Activated CD8-positive, alpha-beta memory T cell treated with anti-CD3 and anti-CD28 coated beads for 4 hours (primary cell): ENCODE measurements around the gene ANTXR2.

Experiments used
- DNase-seq, 2 donors: peaks; one replicate each; pipeline ENCODE4 v3.0.0-alpha.2; 2020; ENCODE audit warnings: low read depth in 2 of 2

ANTXR2 gene

DNA sequence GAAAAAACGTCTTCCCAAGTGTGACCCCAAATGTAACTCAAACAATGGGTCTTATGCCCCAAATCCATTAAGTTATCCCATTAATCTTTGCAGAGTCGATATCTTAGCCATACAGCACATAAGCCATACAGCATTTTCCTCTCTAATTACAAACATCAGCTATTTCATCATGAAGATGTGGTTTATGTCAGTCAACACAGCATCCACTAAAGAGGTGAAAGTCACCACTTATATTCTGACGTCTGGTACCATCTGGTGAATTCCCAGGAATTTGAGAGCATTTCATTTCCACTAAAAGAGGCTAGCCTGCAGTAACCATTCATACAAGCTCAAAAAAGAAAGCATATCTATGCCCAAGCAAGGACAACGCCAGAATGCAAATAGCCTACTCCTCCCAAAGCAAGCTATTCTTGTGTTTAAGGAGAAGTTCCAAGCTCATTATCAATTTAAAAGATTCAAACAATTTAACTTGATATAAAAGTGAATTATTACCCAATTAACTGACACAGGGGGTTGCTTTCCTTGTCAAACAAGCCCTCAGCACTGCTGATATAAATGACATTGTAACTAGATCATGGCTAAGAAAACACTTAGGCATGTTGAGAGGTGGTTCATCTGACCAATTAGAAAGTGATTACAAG is 203.3 kb downstream of the ANTXR2 start:
- DNase-seq, result no peak

DNA sequence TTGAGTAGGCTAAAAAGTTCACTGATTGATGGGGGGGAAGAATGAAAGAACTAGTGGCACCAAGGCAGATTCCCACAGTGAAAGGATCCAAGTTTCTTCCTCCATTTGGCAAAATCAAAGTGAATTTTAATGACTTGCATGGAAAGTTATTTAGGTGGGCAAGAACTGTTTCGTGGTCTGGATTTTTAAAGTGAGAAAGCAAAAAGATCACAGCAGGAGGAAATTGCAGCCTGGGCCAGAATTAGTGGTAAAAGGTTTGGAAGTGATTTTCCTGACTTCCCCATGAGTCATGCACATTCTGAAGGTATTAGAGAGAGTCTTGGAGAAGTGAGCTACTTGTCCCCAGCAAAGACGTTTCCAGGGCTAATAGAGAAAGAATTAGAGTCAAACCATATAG is 207.8 kb downstream of the ANTXR2 start:
- DNase-seq, result no peak

DNA sequence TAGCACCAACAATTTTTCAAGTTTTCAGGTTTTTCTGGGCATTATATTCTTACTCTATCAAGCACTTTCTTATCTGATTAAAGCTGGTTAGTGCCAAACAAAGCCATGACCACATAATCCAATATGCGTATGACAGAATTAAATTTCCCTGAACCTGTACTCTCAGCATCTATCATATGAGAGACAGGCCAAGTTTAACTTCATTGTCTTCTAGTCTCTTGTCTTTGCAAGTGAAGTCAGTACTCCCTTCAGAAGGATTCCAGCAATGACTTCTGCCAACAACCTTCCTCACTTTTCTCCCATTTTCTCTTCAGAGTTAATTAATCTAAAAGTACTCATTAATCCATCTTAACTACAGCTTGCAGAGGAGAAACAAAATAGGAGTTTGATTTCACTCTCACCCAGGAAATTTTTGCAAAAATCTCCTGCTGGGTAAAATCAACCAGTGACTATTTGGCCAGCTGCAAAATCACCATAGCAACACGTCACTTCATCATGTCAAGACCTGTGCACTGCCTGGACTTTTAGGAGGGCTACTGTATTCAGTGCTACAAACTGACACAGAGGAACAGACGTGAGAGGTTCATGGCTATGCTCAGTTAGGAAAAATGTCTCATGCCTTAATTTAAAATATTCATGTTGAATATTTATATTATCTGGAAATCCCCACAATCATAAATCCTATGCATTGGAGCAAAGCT is 208.4 kb downstream of the ANTXR2 start:
- DNase-seq, result no peak

DNA sequence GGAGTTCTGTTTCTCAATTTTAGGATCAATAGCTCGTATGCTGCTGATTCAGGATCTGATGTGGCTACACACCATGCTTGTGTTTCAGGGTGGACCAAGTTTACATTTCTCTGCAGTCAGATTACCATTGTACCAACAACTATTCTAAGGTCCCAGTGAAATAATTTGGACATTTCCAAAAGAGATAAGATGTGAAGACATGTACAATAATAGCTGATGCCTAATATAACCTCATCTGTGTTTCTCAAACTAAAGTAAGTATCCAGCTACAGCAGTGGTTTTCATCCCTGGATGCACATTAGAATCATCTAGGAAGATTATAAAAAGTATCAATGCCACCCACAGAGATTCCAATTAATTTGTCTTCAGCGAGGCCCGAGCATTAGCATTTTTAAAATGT is 209.7 kb downstream of the ANTXR2 start:
- no peak for DNase-seq

DNA sequence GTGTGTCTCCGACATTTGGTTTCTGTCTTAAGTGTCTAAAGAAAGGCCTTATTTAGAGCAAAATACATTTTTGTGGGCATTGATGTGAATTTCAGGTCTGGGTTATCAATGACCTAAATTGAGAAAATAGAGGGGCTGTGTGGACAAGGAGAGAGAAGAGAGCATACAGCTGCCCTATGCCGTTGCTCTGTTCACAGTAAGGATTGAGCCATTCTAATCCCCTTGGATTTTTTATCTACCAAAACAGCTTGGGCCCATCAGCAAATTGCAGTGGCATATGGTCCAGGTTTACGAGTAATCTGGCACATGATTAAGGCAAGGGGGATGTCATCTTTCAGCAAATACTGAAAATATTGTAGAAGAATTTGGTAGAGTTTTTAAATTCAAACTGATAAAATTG is 210.2 kb downstream of the ANTXR2 start:
- no peak for DNase-seq

DNA sequence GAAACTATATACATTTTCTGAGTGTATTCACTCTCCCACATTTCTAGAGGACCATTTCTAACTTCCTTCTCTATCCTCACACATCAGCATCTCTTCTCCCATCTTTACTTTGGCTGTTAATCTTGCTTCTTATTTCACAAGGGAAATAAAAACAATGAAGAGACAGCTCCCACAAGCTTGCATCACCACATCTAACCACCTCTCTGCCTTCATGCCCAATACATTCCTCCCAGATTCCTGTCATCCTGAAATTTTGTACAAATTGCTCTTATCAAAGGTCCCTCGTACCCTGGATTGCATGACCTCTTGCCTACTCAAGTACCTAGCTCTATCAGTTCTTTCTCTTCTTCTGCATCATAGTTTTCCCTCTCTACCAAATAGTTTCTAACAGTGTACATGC is 215.2 kb downstream of the ANTXR2 start:
- DNase-seq, result no peak

DNA sequence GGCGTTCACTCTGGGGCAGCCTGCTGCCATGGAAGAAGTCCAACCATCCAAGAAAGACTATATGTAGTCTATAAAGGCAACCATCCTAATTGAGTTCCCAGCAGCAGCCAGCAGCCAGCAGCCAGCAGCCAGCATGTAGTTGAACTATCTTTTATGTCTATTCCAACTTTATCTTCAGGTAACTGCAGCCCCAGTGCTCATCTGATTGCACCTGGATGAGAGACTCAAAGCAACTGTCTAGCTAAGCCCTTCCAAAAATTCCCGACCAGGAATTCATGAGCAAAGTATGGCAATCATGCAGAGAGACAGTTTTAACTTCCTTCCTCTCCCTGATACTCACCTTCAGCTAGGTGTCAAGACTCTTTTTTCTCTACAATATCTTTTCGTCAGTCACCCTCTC is 216.8 kb downstream of the ANTXR2 start:
- DNase-seq, result no peak

DNA sequence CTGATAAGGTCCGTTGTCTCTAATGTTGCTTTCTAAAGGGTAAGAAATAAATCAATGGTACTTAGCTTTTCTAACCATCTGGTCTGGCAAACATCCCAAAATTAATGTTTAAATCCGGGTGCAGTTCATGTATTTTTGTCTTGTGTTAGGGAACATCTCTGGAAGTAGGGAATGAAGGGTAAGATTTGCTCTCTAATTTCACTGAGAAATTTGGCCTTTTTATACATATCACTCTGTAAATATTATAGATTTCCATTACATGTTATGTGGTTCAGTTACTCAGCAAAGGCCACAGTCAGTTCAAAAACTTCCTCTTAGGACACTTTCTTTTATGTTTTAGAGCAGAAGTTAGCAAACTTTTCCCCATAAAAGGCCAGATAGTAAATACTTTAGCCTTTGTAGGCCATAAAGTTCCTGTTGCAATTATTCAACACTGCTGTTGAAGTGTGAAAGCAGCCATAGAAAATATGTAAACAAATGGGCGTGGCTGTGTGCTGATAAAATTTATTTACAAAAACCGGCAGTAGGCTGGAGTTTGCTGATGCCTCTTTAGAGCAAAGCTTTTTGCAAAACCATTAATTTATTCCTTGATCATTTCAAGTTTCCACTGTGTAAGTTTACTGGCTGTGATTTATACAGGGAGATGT is 218.1 kb downstream of the ANTXR2 start:
- no peak for DNase-seq

DNA sequence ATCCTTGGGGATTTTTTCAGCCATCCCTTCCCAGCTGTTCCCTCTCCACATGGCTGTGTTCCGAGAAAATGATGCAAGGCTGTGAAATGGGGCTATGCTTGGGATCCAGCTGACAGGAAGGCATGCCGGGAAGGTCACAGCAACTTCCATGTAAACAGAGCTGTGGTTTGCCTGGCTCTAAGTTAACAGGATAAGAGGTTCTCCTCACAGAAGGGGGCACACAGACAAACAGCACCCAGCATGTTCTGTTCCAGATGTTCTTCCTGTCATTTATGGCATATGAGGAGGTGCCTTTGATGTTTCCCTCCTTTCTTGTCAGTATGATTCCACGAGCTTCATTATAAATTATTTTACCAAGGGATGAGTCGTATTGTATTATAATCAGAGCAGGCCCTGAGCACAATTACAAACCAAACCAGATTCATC is 220.7 kb downstream of the ANTXR2 start:
- no peak for DNase-seq

DNA sequence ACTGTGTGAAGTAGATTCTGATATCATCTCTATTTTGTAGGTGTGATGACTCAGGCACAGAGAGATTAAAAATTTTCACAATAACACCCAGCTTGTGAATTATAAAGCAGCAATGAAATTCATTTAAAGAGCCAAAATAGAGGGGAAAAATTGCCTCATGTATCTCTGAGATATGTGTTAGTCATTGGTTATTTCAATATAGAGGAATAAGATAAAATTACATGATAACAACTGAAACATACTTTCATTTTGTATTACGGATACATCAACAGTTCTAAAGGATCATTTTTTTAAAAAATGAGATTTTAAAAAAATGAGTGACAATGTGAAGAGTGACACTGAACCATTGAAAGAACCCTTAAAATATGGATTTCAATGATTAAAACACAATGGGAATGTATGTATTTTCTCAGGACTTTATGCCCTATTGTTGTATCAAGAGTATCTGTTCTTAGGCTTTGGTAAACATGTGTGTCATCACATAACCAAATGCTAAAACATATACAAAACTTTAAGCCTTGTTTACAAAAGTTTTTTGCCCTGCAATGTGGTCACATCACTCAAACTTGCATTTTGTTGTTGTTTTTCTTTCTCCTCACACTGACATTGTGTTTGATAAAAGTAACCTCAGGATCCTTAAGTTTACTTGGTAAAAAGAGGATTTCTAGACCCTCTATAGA is 221.3 kb downstream of the ANTXR2 start:
- DNase-seq, result no peak
